ENCODE measurements around the gene KCNJ1. TPM values are rescaled to one million over a fixed set of nuclear protein-coding genes. Genes with fewer than 3 reads are reported as not detected.

The KCNJ1 gene
- total RNA-seq, 1 donor from 2014 or later = 0.27 TPM

DNA sequence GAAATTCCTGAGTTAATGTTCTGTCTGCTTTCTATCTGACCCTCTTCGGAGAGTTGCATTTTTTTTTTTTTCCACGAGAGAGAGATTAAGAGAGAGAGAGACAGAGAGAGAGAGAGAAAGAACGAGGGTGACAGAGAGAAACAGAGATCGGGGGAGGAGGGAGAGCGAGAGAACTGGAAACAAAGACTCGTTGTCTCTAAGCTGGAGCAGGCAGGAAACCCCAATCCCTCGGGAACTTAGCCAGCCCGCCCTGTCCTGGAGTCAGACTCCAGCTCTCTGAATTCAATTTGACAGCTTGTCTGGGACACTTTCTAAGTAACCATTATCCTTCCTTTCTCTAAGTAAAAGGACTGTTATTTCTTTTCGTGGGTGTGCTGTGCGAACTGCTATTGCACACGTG lies 76.9 kb downstream of the KCNJ1 start:
- H3K27ac Mint-ChIP-seq = peak overlapping the region; percentile 38
- H3K27me3 Mint-ChIP-seq = peaks cover 11% of the 10 kb centered on the region
- no peak for DNase-seq (ENCODE audit: extremely low spot score, unreplicated experiment)
- peak overlapping the region; percentile 46 for H3K4me3 Mint-ChIP-seq
- TF ChIP-seq, protein P1, sequence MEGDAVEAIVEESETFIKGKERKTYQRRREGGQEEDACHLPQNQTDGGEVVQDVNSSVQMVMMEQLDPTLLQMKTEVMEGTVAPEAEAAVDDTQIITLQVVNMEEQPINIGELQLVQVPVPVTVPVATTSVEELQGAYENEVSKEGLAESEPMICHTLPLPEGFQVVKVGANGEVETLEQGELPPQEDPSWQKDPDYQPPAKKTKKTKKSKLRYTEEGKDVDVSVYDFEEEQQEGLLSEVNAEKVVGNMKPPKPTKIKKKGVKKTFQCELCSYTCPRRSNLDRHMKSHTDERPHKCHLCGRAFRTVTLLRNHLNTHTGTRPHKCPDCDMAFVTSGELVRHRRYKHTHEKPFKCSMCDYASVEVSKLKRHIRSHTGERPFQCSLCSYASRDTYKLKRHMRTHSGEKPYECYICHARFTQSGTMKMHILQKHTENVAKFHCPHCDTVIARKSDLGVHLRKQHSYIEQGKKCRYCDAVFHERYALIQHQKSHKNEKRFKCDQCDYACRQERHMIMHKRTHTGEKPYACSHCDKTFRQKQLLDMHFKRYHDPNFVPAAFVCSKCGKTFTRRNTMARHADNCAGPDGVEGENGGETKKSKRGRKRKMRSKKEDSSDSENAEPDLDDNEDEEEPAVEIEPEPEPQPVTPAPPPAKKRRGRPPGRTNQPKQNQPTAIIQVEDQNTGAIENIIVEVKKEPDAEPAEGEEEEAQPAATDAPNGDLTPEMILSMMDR (conservative IDR thresholded peaks at IDR 0.05) = no peak
- peaks cover 4% of the 10 kb centered on the region for H3K9me3 Mint-ChIP-seq
- H3K36me3 Mint-ChIP-seq = peaks cover 16% of the 10 kb centered on the region
- peaks cover 26% of the 10 kb centered on the region for H3K4me1 Mint-ChIP-seq (ENCODE audit: unreplicated experiment)

GRCh38 chr11:128789497-128790150 lies 77.5 kb downstream of the KCNJ1 start:
- Mint-ChIP-seq H3K4me1 (ENCODE audit: unreplicated experiment) (peaks cover 26% of the 10 kb centered on the region), H3K27ac (peak overlapping the region; percentile 38), H3K9me3 (peaks cover 4% of the 10 kb centered on the region), H3K36me3 (peaks cover 16% of the 10 kb centered on the region), H3K4me3 (peak overlapping the region; percentile 46), H3K27me3 (peaks cover 15% of the 10 kb centered on the region)
- TF ChIP-seq, protein P1 (conservative IDR thresholded peaks at IDR 0.05) = no peak
- no peak for DNase-seq (ENCODE audit: extremely low spot score, unreplicated experiment)

Other genes with a start within 250 kb of the KCNJ1 start
- 2.4 and 20.2 TPM in 2 replicates for gene FLI1, start 173.2 kb downstream of the KCNJ1 start, total RNA-seq (ENCODE audit: low replicate concordance)
- 0.90 and 1.6 TPM in 2 replicates for gene KCNJ5, start 24.1 kb upstream of the KCNJ1 start, total RNA-seq (ENCODE audit: low replicate concordance)
- gene TP53AIP1, start 75.6 kb upstream of the KCNJ1 start, total RNA-seq (ENCODE audit: low replicate concordance) = 0.24 and 0.69 TPM in 2 replicates

Measured in type B pancreatic cell (in vitro differentiated cells).